SK-N-SH treated with all-trans-retinoic acid at 6 μM for 48 hours (cell line): Measurements from ENCODE around the gene COQ5.

Source experiments
- ARNTL ChIP-seq: fragments of 450-650 bp; formaldehyde crosslinking; IDR thresholded peaks from 2 replicates; pipeline ENCODE4 v1.5.0; 2020; ENCODE audit warnings: low read depth, mild to moderate bottlenecking, moderate library complexity, borderline replicate concordance
- CSRNP3 ChIP-seq: fragments of 250-450 bp; sonication (Bioruptor Pico); IDR thresholded peaks from 2 replicates; pipeline ENCODE4 v1.5.1; 2021; ENCODE audit warnings: mild to moderate bottlenecking, moderate library complexity
- ESRRG ChIP-seq: fragments of 250-450 bp; sonication (Bioruptor Pico); IDR thresholded peaks from 2 replicates; pipeline ENCODE4 v1.6.1; 2021; ENCODE audit warnings: mild to moderate bottlenecking
- PATZ1 ChIP-seq: fragments of 250-450 bp; sonication (Bioruptor Pico); IDR thresholded peaks from 2 replicates; pipeline ENCODE4 v1.8.0; 2020; ENCODE audit warnings: mild to moderate bottlenecking, moderate library complexity, borderline replicate concordance
- RARB ChIP-seq: fragments of 250-450 bp; sonication (Bioruptor Pico); IDR thresholded peaks from 2 replicates; pipeline ENCODE4 v1.8.0; 2021; ENCODE audit warnings: mild to moderate bottlenecking, moderate library complexity
- TOX ChIP-seq: fragments of 250-450 bp; sonication (Bioruptor Pico); IDR thresholded peaks from 2 replicates; pipeline ENCODE4 v1.8.0; 2021; ENCODE audit warnings: mild to moderate bottlenecking, moderate library complexity, borderline replicate concordance
- TSHZ2 ChIP-seq: fragments of 250-450 bp; sonication (Bioruptor Pico); IDR thresholded peaks from 2 replicates; pipeline ENCODE4 v1.5.0; 2020; ENCODE audit warnings: mild to moderate bottlenecking, moderate library complexity
- ZC3H10 ChIP-seq: fragments of 250-450 bp; sonication (Bioruptor Pico); IDR thresholded peaks from 2 replicates; pipeline ENCODE4 v1.5.1; 2021; ENCODE audit warnings: mild to moderate bottlenecking, moderate library complexity
- ZFP30 ChIP-seq: fragments of 450-650 bp; formaldehyde crosslinking; IDR thresholded peaks from 2 replicates; pipeline ENCODE4 v1.5.0; 2022; ENCODE audit warnings: mild to moderate bottlenecking, moderate library complexity

- no peak for TF ChIP-seq ZC3H10 (CRISPR knock-in tag)
- TF ChIP-seq TOX = no peak
- TF ChIP-seq PATZ1 = no peak
- TF ChIP-seq RARB = no peak
- TF ChIP-seq ZFP30 (CRISPR knock-in tag) = no peak
- TF ChIP-seq CSRNP3 (CRISPR knock-in tag) = no peak
- TF ChIP-seq ESRRG (CRISPR knock-in tag) = no peak
- TF ChIP-seq ARNTL = no peak
- TF ChIP-seq TSHZ2 (CRISPR knock-in tag) = no peak
Measured at GRCh38 chr12:120495186-120495730, 33.7 kb downstream of the COQ5 start.
